HG03060 (cell line): ENCODE data around the gene WNT2B.

ENCODE experiments used
- ATAC-seq: cut with Tn5 transposase; IDR thresholded peaks from one replicate; pipeline ENCODE4 v1.9.1; 2021; ENCODE audit warnings: low read depth, moderate number of reproducible peaks; ENCODE audit not compliant: unreplicated experiment

The WNT2B gene

GRCh38 chr1:112524986-112525385 is 16.2 kb downstream of the WNT2B start:
- no peak for ATAC-seq

- ATAC-seq: no peak
Observed at GRCh38 chr1:112527266-112528010, 18.7 kb downstream of the WNT2B start.

GRCh38 chr1:112528076-112528475 is 19.3 kb downstream of the WNT2B start:
- no peak for ATAC-seq

GRCh38 chr1:112529301-112529700 is 20.5 kb downstream of the WNT2B start:
- ATAC-seq: no peak

- ATAC-seq: no peak
Observed at GRCh38 chr1:112530832-112531231, 22.1 kb downstream of the WNT2B start.

GRCh38 chr1:112532064-112532463 is 23.3 kb downstream of the WNT2B start:
- ATAC-seq: no peak

- ATAC-seq: no peak
Observed at GRCh38 chr1:112533029-112533428, 24.3 kb downstream of the WNT2B start.

GRCh38 chr1:112536561-112536960 is 27.8 kb downstream of the WNT2B start:
- no peak for ATAC-seq

GRCh38 chr1:112537456-112537855 is 28.7 kb downstream of the WNT2B start:
- ATAC-seq: no peak

GRCh38 chr1:112538883-112539282 is 30.1 kb downstream of the WNT2B start:
- ATAC-seq: no peak

GRCh38 chr1:112540226-112540794 is 31.5 kb downstream of the WNT2B start:
- no peak for ATAC-seq

- no peak for ATAC-seq
Observed at GRCh38 chr1:112541299-112541698, 32.5 kb downstream of the WNT2B start.

GRCh38 chr1:112542206-112542973 is 33.6 kb downstream of the WNT2B start:
- no peak for ATAC-seq

GRCh38 chr1:112544011-112544688 is 35.4 kb downstream of the WNT2B start:
- no peak for ATAC-seq

- no peak for ATAC-seq
Observed at GRCh38 chr1:112544751-112545150, 36.0 kb downstream of the WNT2B start.

- ATAC-seq: no peak
Observed at GRCh38 chr1:112546076-112546475, 37.3 kb downstream of the WNT2B start.

- no peak for ATAC-seq
Observed at GRCh38 chr1:112548547-112548946, 39.8 kb downstream of the WNT2B start.

GRCh38 chr1:112549590-112549989 is 40.8 kb downstream of the WNT2B start:
- ATAC-seq: no peak

GRCh38 chr1:112554411-112554810 is 45.6 kb downstream of the WNT2B start:
- no peak for ATAC-seq

GRCh38 chr1:112557385-112557784 is 48.6 kb downstream of the WNT2B start:
- no peak for ATAC-seq

GRCh38 chr1:112558634-112559033 is 49.9 kb downstream of the WNT2B start:
- ATAC-seq: no peak
